BJ (cell line): ENCODE measurements around the gene SBF1. TPM values are rescaled to one million over a fixed set of nuclear protein-coding genes. Genes with fewer than 3 reads are reported as not detected.
A peak's percentile ranks its signal among the peaks of the same experiment; 100 is the strongest.

Source experiments
- CTCF ChIA-PET: fragments of 350-600 bp; formaldehyde crosslinking; extraction: SDS; loops from one replicate; lab custom pipeline; 2021; ENCODE audit warnings: antibody characterized with exemption, inconsistent platforms; lab: Yijun Ruan, JAX
- POLR2A ChIA-PET: fragments of 300-600 bp; sonication (Branson Sonifier 250); formaldehyde crosslinking; extraction: SDS; loops from one replicate; lab custom pipeline; 2021; ENCODE audit warnings: antibody characterized with exemption; lab: Charles Lee
- DNase-seq: peaks from one replicate; pipeline ENCODE4 v3.0.0-alpha.2; 2011; ENCODE audit warnings: low read depth
- H3K27me3 ChIP-seq: 2 replicates; pipeline ENCODE4 v1.6.0; 2011; ENCODE audit warnings: low read length; ENCODE audit not compliant: control insufficient read depth, insufficient read depth
- H3K36me3 ChIP-seq: 2 replicates; pipeline ENCODE4 v1.5.1; 2011; ENCODE audit warnings: low read length; ENCODE audit not compliant: control insufficient read depth, insufficient read depth
- H3K4me3 ChIP-seq: 2 replicates; pipeline ENCODE4 v1.5.1; 2011; ENCODE audit warnings: low read depth, mild to moderate bottlenecking, control low read depth, low read length
- CTCF ChIP-seq: IDR thresholded peaks from 2 replicates; pipeline ENCODE4 v1.5.1; 2011; ENCODE audit warnings: low read depth, mild to moderate bottlenecking, control low read depth, inconsistent platforms, low read length, moderate library complexity; ENCODE audit not compliant: insufficient read depth
- polyA plus RNA-seq: library from polyadenylated mRNA; depleted of rRNA; stranded (reverse); fragments of >200 nt; gene quantifications from 2 replicates; pipeline ENCODE4 v1.2.3, GENCODE V29; 2011

SBF1 gene
- polyA plus RNA-seq, 1 experiment: 34.7 TPM

GRCh38 chr22:50475652-50476002 lies 792 bp upstream of the SBF1 start:
- no peak for TF ChIP-seq CTCF
- H3K27me3 ChIP-seq: peaks cover 8% of the 10 kb centered on the region; the same call in 1 of the 2 replicates
- no peak for DNase-seq
- H3K36me3 ChIP-seq: peaks cover 5% of the 10 kb centered on the region
- ChIA-PET POLR2A (no interaction called here), CTCF (no interaction called here)
- H3K4me3 ChIP-seq: no peak overlapping the region

- peaks cover 5% of the 10 kb centered on the region for H3K36me3 ChIP-seq
- POLR2A ChIA-PET: interaction anchor here (0.5 to 0.6 kb wide), 2 partner anchors 11 to 78 kb away, joined by 3 to 13 read pairs; no protein-coding TSS in a partner anchor
- DNase-seq: no peak
- no peak for TF ChIP-seq CTCF
- peak overlapping the region; percentile 64 for H3K4me3 ChIP-seq
- CTCF ChIA-PET: interaction anchor here (2.3 kb wide), 1 partner anchor 15 kb away, joined by 6 read pairs; no protein-coding TSS in a partner anchor
- H3K27me3 ChIP-seq: no peaks in the 10 kb centered on the region; the same call in 1 of the 2 replicates
Measured at GRCh38 chr22:50473855-50474671, 772 bp downstream of the SBF1 start.

GRCh38 chr22:50473088-50473487 lies 1.7 kb downstream of the SBF1 start:
- peak; percentile 40; the same call in 1 of the 2 replicates for TF ChIP-seq CTCF
- peaks cover 5% of the 10 kb centered on the region for H3K36me3 ChIP-seq
- no peaks in the 10 kb centered on the region for H3K27me3 ChIP-seq
- no peak for DNase-seq
- ChIA-PET CTCF (interaction anchor here (1.0 to 2.3 kb wide), 2 partner anchors 14 to 16 kb away, joined by 3 to 6 read pairs; no protein-coding TSS in a partner anchor), POLR2A (no interaction called here)
- H3K4me3 ChIP-seq: no peak overlapping the region

GRCh38 chr22:50471962-50472361 lies 2.9 kb downstream of the SBF1 start:
- H3K4me3 ChIP-seq: no peak overlapping the region
- no peak for DNase-seq
- no peaks in the 10 kb centered on the region for H3K27me3 ChIP-seq
- ChIA-PET POLR2A (no interaction called here), CTCF (interaction anchor here (0.6 to 2.3 kb wide), 4 partner anchors 13 to 1195 kb away, joined by 3 to 6 read pairs (median 3); no protein-coding TSS in a partner anchor)
- no peak for TF ChIP-seq CTCF
- H3K36me3 ChIP-seq: peaks cover 12% of the 10 kb centered on the region

- DNase-seq: no peak
- TF ChIP-seq CTCF: no peak
- H3K27me3 ChIP-seq: no peaks in the 10 kb centered on the region
- no peak overlapping the region for H3K4me3 ChIP-seq
- peaks cover 18% of the 10 kb centered on the region for H3K36me3 ChIP-seq
- POLR2A ChIA-PET: no interaction called here
- CTCF ChIA-PET: interaction anchor here (0.6 to 2.3 kb wide), 3 partner anchors 13 to 56 kb away, joined by 3 to 6 read pairs (median 3); no protein-coding TSS in a partner anchor
Measured at GRCh38 chr22:50471197-50471847, 3.5 kb downstream of the SBF1 start.
